Measurements from ENCODE around the gene WSCD2. TPM values are rescaled to one million over a fixed set of nuclear protein-coding genes. Genes with fewer than 3 reads are reported as not detected.

Gene WSCD2
- total and polyA plus RNA-seq, 7 donors = 0.32 to 10.5 (median 2.6) TPM; not detected in 2

- DNase-seq = no peak
- TF ChIP-seq POLR2AphosphoS5 (IDR thresholded peaks at IDR 0.05) = no peak
- TF ChIP-seq EP300 (IDR thresholded peaks at IDR 0.05) = no peak
- no peak for TF ChIP-seq CTCF (IDR thresholded peaks at IDR 0.05)
- no peak for TF ChIP-seq POLR2A (IDR thresholded peaks at IDR 0.05)
- intact Hi-C loops (cut with DNase I) = no loop called here
- Histone ChIP-seq H3K36me3 (no peaks in the 10 kb centered on the region), H3K4me1 (no peaks in the 10 kb centered on the region), H3K4me3 (no peak overlapping the region), H3K9me3 (no peaks in the 10 kb centered on the region), H3K27me3 (no peaks in the 10 kb centered on the region), H3K27ac (no peak overlapping the region)
- WGBS, 2 donors = 54 to 75% methylated on average over 2 of the region's 2 CpGs
Measured at GRCh38 chr12:108273217-108273616, 144.1 kb downstream of the WSCD2 start.

GRCh38 chr12:108277613-108278012 lies 148.5 kb downstream of the WSCD2 start:
- intact Hi-C loops (cut with DNase I) = no loop called here
- H3K36me3 ChIP-seq = no peaks in the 10 kb centered on the region
- no peaks in the 10 kb centered on the region for H3K9me3 ChIP-seq
- TF ChIP-seq EP300 (IDR thresholded peaks at IDR 0.05) (no peak), POLR2A (IDR thresholded peaks at IDR 0.05) (no peak), CTCF (IDR thresholded peaks at IDR 0.05) (no peak)
- no peaks in the 10 kb centered on the region for H3K27me3 ChIP-seq
- H3K27ac ChIP-seq = no peak overlapping the region
- DNase-seq = no peak
- no peak overlapping the region for H3K4me3 ChIP-seq
- no peaks in the 10 kb centered on the region for H3K4me1 ChIP-seq

GRCh38 chr12:108282160-108282559 lies 153.1 kb downstream of the WSCD2 start:
- H3K4me1 ChIP-seq = no peaks in the 10 kb centered on the region
- H3K9me3 ChIP-seq = no peaks in the 10 kb centered on the region
- DNase-seq = no peak
- H3K36me3 ChIP-seq = no peaks in the 10 kb centered on the region
- H3K4me3 ChIP-seq = no peak overlapping the region
- no peaks in the 10 kb centered on the region for H3K27me3 ChIP-seq
- intact Hi-C loops (cut with DNase I) = no loop called here
- 11 to 25% methylated on average over 2 of the region's 2 CpGs for WGBS, 2 donors
- TF ChIP-seq EP300 (IDR thresholded peaks at IDR 0.05) (no peak), POLR2AphosphoS5 (IDR thresholded peaks at IDR 0.05) (no peak), CTCF (IDR thresholded peaks at IDR 0.05) (no peak), POLR2A (IDR thresholded peaks at IDR 0.05) (no peak)
- no peak overlapping the region for H3K27ac ChIP-seq

- WGBS, 2 donors = 34 to 60% methylated on average over 3 of the region's 3 CpGs
- TF ChIP-seq EP300 (IDR thresholded peaks at IDR 0.05) = no peak
- TF ChIP-seq POLR2AphosphoS5 (IDR thresholded peaks at IDR 0.05) = no peak
- TF ChIP-seq POLR2A (IDR thresholded peaks at IDR 0.05) = no peak
- TF ChIP-seq CTCF (IDR thresholded peaks at IDR 0.05) = no peak
Measured at GRCh38 chr12:108282676-108283075, 153.6 kb downstream of the WSCD2 start.

GRCh38 chr12:108284163-108284562 lies 155.1 kb downstream of the WSCD2 start:
- 41 to 58% methylated on average over 7 of the region's 7 CpGs for WGBS, 2 donors
- intact Hi-C loops (cut with DNase I) = no loop called here

More at GRCh38 chr12:108282676-108283075, 153.6 kb downstream of the WSCD2 start:
- H3K27ac ChIP-seq = no peak overlapping the region
- no peaks in the 10 kb centered on the region for H3K4me1 ChIP-seq
- intact Hi-C loops (cut with DNase I) = no loop called here
- no peaks in the 10 kb centered on the region for H3K36me3 ChIP-seq
- no peak for DNase-seq
- H3K27me3 ChIP-seq = no peaks in the 10 kb centered on the region
- H3K4me3 ChIP-seq = no peak overlapping the region
- no peaks in the 10 kb centered on the region for H3K9me3 ChIP-seq

More at GRCh38 chr12:108284163-108284562, 155.1 kb downstream of the WSCD2 start:
- no peak for DNase-seq
- TF ChIP-seq POLR2AphosphoS5 (IDR thresholded peaks at IDR 0.05) (no peak), CTCF (IDR thresholded peaks at IDR 0.05) (no peak), EP300 (IDR thresholded peaks at IDR 0.05) (no peak), POLR2A (IDR thresholded peaks at IDR 0.05) (no peak)
- Histone ChIP-seq H3K36me3 (no peaks in the 10 kb centered on the region), H3K4me3 (no peak overlapping the region), H3K4me1 (no peaks in the 10 kb centered on the region), H3K27ac (no peak overlapping the region), H3K27me3 (no peaks in the 10 kb centered on the region), H3K9me3 (no peaks in the 10 kb centered on the region)
